ENCODE measurements around the gene KCNJ15. TPM values are rescaled to one million over a fixed set of nuclear protein-coding genes. Genes with fewer than 3 reads are reported as not detected.
"Not testable (repeated sequence)": the region's sequence is repeated elsewhere in the genome, so short reads cannot be mapped to it uniquely, and the experiment has no call there.

Gene KCNJ15
- total and polyA plus RNA-seq, 2 donors (not counting 1 experiment from before 2014, with no cell fraction given), result not detected

GRCh38 chr21:38229260-38229877, 27.4 kb upstream of the KCNJ15 start:
- DNase-seq (no peak), ATAC-seq (ENCODE audit: low read depth) (no peak)
- no peak overlapping the region for H3K4me2 ChIP-seq (replicated peaks; ENCODE audit: low read depth, low read length, poor library complexity, severe bottlenecking)
- H3K27ac ChIP-seq (ENCODE audit: low read length in 2 of 2), result no peak overlapping the region
- POLR2A ChIA-PET, result no interaction called here
- H3K27me3 ChIP-seq (replicated peaks in 1 of 4; ENCODE audit: control extremely low read depth in 1 of 4, control insufficient read depth in 3 of 4, insufficient read depth in 4 of 4, low read length in 3 of 4), result no peaks in the 10 kb centered on the region
- no peak overlapping the region for H3K9ac ChIP-seq (ENCODE audit: low read length)
- no peak overlapping the region for H2AFZ ChIP-seq (ENCODE audit: insufficient read depth, low read depth, low read length, poor library complexity, severe bottlenecking)
- peaks cover 15% of the 10 kb centered on the region for H3K9me3 Mint-ChIP-seq (ENCODE audit: insufficient read depth)
- no peaks in the 10 kb centered on the region for H4K20me1 ChIP-seq (ENCODE audit: control insufficient read depth, insufficient read depth, low read length, poor library complexity, severe bottlenecking)
- peaks cover 12 to 36% (median 36%) of the 10 kb centered on the region in 3 donors for H3K9me3 ChIP-seq (ENCODE audit: control extremely low read depth in 1 of 3, control insufficient read depth in 2 of 3, insufficient read depth in 1 of 3, low read length in 2 of 3)
- intact Hi-C loops (cut with micrococcal nuclease), result no loop called here
- 97% methylated on average over 5 of the region's 9 CpGs for WGBS (ENCODE audit: insufficient coverage)
- no peaks in the 10 kb centered on the region for H3K27me3 Mint-ChIP-seq
- no peaks in the 10 kb centered on the region for H3K79me2 ChIP-seq (ENCODE audit: control insufficient read depth, insufficient read depth, low read length)
- H3K4me3 ChIP-seq (ENCODE audit: control extremely low read depth in 1 of 5, extremely low read depth in 1 of 5, insufficient read depth in 1 of 5, low read depth in 2 of 5, low read length in 4 of 5), result no peak overlapping the region
- no peaks in the 10 kb centered on the region for H3K4me1 Mint-ChIP-seq
- H3K27ac Mint-ChIP-seq, result no peak overlapping the region
- no peak overlapping the region for H3K4me3 Mint-ChIP-seq
- no peak for TF ChIP-seq EZH2 (IDR thresholded peaks at IDR 0.05; ENCODE audit: borderline replicate concordance, insufficient read depth, low read depth, low read length, poor library complexity, severe bottlenecking)
- TF ChIP-seq CTCF (IDR thresholded peaks at IDR 0.05), result no peak
- H3K36me3 ChIP-seq (replicated peaks in 1 of 2; ENCODE audit: control extremely low read depth in 1 of 2, control insufficient read depth in 1 of 2, extremely low read depth in 1 of 2, insufficient read depth in 2 of 2, low read length in 1 of 2), result no peaks in the 10 kb centered on the region
- CTCF ChIA-PET, result interaction anchor here (1.1 kb wide), 1 partner anchor 9 kb away, joined by 3 read pairs; no protein-coding TSS in a partner anchor
- H3K4me1 ChIP-seq (ENCODE audit: control insufficient read depth in 2 of 2, insufficient read depth in 2 of 2, low read length in 2 of 2), result no peaks in the 10 kb centered on the region

GRCh38 chr21:38234395-38235142, 22.2 kb upstream of the KCNJ15 start:
- intact Hi-C loops (cut with micrococcal nuclease), result no loop called here
- H3K4me1 Mint-ChIP-seq, result no peaks in the 10 kb centered on the region
- H2AFZ ChIP-seq (ENCODE audit: insufficient read depth, low read depth, low read length, poor library complexity, severe bottlenecking), result no peak overlapping the region
- H3K4me3 ChIP-seq (ENCODE audit: control extremely low read depth in 1 of 5, extremely low read depth in 1 of 5, insufficient read depth in 1 of 5, low read depth in 2 of 5, low read length in 4 of 5), result no peak overlapping the region
- DNase-seq, result no peak
- no peaks in the 10 kb centered on the region for H3K79me2 ChIP-seq (ENCODE audit: control insufficient read depth, insufficient read depth, low read length)
- H3K4me3 Mint-ChIP-seq, result no peak overlapping the region
- H4K20me1 ChIP-seq (ENCODE audit: control insufficient read depth, insufficient read depth, low read length, poor library complexity, severe bottlenecking), result no peaks in the 10 kb centered on the region
- TF ChIP-seq CTCF (IDR thresholded peaks at IDR 0.05) (no peak), EZH2 (IDR thresholded peaks at IDR 0.05; ENCODE audit: borderline replicate concordance, insufficient read depth, low read depth, low read length, poor library complexity, severe bottlenecking) (no peak)
- ATAC-seq (ENCODE audit: low read depth), result no peak
- WGBS (ENCODE audit: insufficient coverage), result 71% methylated on average over 2 of the region's 6 CpGs
- H3K9me3 Mint-ChIP-seq (ENCODE audit: insufficient read depth), result peaks cover 4% of the 10 kb centered on the region
- H3K9ac ChIP-seq (ENCODE audit: low read length), result no peak overlapping the region
- ChIA-PET POLR2A (no interaction called here), CTCF (interaction anchor here (1.1 kb wide), 1 partner anchor 14 kb away, joined by 3 read pairs; no protein-coding TSS in a partner anchor)
- H3K4me2 ChIP-seq (replicated peaks; ENCODE audit: low read depth, low read length, poor library complexity, severe bottlenecking), result no peak overlapping the region
- H3K27me3 Mint-ChIP-seq, result no peaks in the 10 kb centered on the region
- no peaks in the 10 kb centered on the region for H3K36me3 ChIP-seq (replicated peaks in 1 of 2; ENCODE audit: control extremely low read depth in 1 of 2, control insufficient read depth in 1 of 2, extremely low read depth in 1 of 2, insufficient read depth in 2 of 2, low read length in 1 of 2)
- H3K4me1 ChIP-seq (ENCODE audit: control insufficient read depth in 2 of 2, insufficient read depth in 2 of 2, low read length in 2 of 2), result no peaks in the 10 kb centered on the region
- no peak overlapping the region for H3K27ac ChIP-seq (ENCODE audit: low read length in 2 of 2)
- H3K27ac Mint-ChIP-seq, result no peak overlapping the region
- peaks cover 2 to 7% (median 6%) of the 10 kb centered on the region in 3 donors for H3K9me3 ChIP-seq (ENCODE audit: control extremely low read depth in 1 of 3, control insufficient read depth in 2 of 3, insufficient read depth in 1 of 3, low read length in 2 of 3)
- no peaks in the 10 kb centered on the region for H3K27me3 ChIP-seq (replicated peaks in 1 of 4; ENCODE audit: control extremely low read depth in 1 of 4, control insufficient read depth in 3 of 4, insufficient read depth in 4 of 4, low read length in 3 of 4)

- H3K4me3 ChIP-seq (ENCODE audit: control extremely low read depth in 1 of 5, extremely low read depth in 1 of 5, insufficient read depth in 1 of 5, low read depth in 2 of 5, low read length in 4 of 5); H3K36me3 ChIP-seq (replicated peaks in 1 of 2; ENCODE audit: control extremely low read depth in 1 of 2, control insufficient read depth in 1 of 2, extremely low read depth in 1 of 2, insufficient read depth in 2 of 2, low read length in 1 of 2); H3K4me3 Mint-ChIP-seq; H3K9me3 ChIP-seq (ENCODE audit: control extremely low read depth in 1 of 3, control insufficient read depth in 2 of 3, insufficient read depth in 1 of 3, low read length in 2 of 3); H3K4me2 ChIP-seq (replicated peaks; ENCODE audit: low read depth, low read length, poor library complexity, severe bottlenecking); H3K9me3 Mint-ChIP-seq (ENCODE audit: insufficient read depth); H3K27me3 ChIP-seq (replicated peaks in 1 of 4; ENCODE audit: control extremely low read depth in 1 of 4, control insufficient read depth in 3 of 4, insufficient read depth in 4 of 4, low read length in 3 of 4); H3K4me1 ChIP-seq (ENCODE audit: control insufficient read depth in 2 of 2, insufficient read depth in 2 of 2, low read length in 2 of 2); intact Hi-C loops (cut with micrococcal nuclease); POLR2A ChIA-PET; ATAC-seq (ENCODE audit: low read depth); H3K27ac Mint-ChIP-seq; H3K9ac ChIP-seq (ENCODE audit: low read length); H3K27ac ChIP-seq (ENCODE audit: low read length in 2 of 2); H2AFZ ChIP-seq (ENCODE audit: insufficient read depth, low read depth, low read length, poor library complexity, severe bottlenecking); H4K20me1 ChIP-seq (ENCODE audit: control insufficient read depth, insufficient read depth, low read length, poor library complexity, severe bottlenecking); H3K4me1 Mint-ChIP-seq; H3K79me2 ChIP-seq (ENCODE audit: control insufficient read depth, insufficient read depth, low read length); H3K27me3 Mint-ChIP-seq; DNase-seq: not testable (repeated sequence)
- CTCF ChIA-PET, result interaction anchor here (1.1 kb wide), 1 partner anchor 15 kb away, joined by 3 read pairs; no protein-coding TSS in a partner anchor
- WGBS (ENCODE audit: insufficient coverage), result 94% methylated on average over 2 of the region's 9 CpGs
Measured at GRCh38 chr21:38235251-38235650, 21.5 kb upstream of the KCNJ15 start.

Data from B cell (primary cell).